HL-60/S4 treated with phorbol 12-myristate 13-acetate at 8.2 ng/mL for 4 days and 3 days (cell line): Measurements from ENCODE around the gene QSOX2.

Experiments
- in situ Hi-C: fragments of 300-500 bp; cut with MboI; formaldehyde crosslinking; loops from 2 replicates; pipeline ENCODE4 v1.15.0; 2022; ENCODE audit warnings: low sequenced_read_pairs

Gene QSOX2

DNA sequence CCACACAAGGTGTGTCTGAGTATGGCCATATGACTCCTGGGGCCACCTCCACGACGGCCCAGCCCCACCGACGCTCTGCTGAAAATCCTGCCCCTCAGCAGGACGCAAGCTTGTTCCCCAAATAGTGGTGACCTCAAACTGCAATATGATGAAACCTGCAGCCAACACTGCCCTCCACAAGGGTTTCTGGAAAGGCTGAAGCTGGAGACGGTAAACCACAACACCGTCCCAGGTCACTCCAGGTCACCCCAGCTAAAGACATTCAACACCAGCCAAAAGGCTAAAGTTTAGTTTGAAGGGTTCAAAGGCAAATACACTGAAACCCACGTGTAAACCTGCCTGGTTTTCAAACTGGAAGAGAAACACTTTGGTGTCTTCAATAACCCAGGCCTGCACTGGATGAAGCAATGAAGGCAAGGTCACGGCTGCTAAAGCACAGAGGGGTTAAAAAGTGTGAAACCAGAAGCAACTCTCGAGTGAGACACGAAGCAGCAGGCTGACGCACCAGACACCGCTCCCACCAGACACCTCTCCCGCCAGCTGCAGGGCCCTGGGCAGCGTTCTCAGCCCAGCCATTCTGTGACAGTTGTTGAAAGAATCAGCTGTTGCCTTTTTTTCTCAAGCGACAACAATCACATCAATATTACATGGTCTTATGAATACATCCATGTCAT lies 38.9 kb downstream of the QSOX2 start:
- in situ Hi-C loops, result no loop called here

GRCh38 chr9:136205707-136205992 lies 40.0 kb downstream of the QSOX2 start:
- in situ Hi-C loops, result no loop called here

DNA sequence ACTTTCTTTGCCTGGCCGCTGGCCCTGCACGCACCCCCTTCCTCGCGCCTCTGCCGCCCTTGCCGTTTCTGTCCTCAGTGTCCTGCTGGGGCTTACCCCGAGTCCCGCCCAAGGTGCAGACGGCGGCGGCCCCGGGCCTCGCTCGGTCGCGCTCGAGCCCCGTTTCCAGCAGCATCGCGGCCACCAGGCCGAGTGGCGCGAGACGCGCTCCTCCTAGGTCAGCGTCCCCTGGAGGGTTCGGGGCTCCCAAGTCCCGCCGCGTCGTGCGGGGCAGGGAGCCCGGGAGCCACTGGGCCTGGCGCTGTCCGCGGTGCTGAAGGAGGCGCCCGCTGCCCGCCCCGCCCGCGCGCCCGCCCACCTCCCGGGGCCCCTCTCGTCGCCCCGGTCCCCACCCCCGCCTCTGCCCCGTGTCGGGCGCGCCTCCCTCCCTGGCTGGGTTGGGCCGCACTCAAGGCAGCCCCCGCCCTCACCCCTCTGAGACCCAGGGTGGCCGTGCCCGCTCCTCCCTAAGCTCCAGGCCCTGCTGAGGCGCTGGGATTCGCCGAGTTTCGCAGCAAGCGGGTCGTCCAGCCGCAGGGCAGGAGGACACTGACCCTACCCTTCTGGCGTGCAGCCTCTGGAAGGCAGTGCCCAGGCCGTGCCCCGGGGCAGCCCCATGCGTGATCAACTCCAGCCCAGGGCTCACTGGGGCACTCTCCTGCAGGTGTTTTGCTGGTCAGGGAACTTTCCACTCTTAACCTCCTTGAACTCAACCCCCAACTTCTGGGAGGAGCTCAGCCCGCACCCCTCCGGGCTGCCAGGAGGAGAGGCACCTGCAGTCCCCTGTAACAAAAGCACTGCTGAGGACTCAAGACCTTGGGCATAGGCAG lies 40.5 kb downstream of the QSOX2 start, which contains the start of gene LHX3:
Gene LHX3 (minus strand): TSS at position 291 of the 869 bp plus-strand sequence. CDS start 116 bp downstream, at position 175.
- in situ Hi-C loops, result no loop called here

GRCh38 chr9:136204145-136204805 lies 41.3 kb downstream of the QSOX2 start:
- in situ Hi-C loops, result no loop called here

GRCh38 chr9:136203408-136204144 lies 42.0 kb downstream of the QSOX2 start:
- in situ Hi-C loops, result no loop called here

GRCh38 chr9:136202454-136203407 lies 42.9 kb downstream of the QSOX2 start:
- in situ Hi-C loops, result no loop called here

- in situ Hi-C loops, result no loop called here
Observed at GRCh38 chr9:136201609-136202453, 43.8 kb downstream of the QSOX2 start.

- in situ Hi-C loops, result no loop called here
Observed at GRCh38 chr9:136201174-136201573, 44.4 kb downstream of the QSOX2 start.

GRCh38 chr9:136200424-136200823 lies 45.2 kb downstream of the QSOX2 start:
- in situ Hi-C loops, result no loop called here

DNA sequence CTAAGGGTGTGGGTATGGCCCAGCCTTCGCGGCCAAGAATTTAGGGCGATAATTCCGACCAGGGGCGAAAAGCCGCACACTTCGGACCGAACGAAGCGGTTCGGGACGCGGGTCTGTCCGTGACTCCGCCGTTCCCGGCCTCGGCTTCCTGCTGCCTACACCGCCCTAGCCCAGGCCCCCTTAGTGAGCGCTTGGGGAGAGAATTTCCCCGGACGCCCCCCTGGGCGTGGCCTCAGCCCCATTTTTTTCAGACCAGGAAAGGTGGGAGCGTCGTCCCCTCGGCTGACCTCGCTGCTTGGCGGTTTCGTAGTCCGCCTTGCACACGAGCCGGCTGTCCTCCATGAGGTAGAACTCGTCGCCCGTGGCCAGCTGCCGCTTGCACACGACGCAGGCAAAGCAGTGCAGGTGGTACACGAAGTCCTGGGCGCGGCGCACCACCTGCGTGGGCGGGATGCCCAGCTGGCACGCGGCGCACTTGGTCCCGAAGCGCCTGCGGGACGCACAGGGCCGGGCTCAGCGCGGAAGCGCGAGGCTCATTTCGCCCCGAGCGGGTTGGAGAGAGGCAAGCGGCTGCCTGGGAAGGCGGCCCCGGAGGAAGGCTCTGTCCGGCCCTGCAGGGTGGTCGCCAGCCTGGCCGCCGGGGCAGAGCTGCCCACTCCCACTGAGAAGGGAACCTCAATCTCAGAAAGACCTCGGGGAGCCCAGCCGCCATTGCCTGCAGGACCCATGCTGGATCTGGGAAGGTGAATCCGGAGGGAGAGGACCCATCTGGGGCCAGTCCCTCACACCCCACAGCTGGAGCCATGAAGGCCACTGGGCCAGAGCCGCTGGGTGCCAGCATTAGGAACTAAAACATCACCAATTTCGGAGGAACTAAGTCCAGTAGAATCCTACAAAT lies 46.0 kb downstream of the QSOX2 start:
- in situ Hi-C loops, result no loop called here

DNA sequence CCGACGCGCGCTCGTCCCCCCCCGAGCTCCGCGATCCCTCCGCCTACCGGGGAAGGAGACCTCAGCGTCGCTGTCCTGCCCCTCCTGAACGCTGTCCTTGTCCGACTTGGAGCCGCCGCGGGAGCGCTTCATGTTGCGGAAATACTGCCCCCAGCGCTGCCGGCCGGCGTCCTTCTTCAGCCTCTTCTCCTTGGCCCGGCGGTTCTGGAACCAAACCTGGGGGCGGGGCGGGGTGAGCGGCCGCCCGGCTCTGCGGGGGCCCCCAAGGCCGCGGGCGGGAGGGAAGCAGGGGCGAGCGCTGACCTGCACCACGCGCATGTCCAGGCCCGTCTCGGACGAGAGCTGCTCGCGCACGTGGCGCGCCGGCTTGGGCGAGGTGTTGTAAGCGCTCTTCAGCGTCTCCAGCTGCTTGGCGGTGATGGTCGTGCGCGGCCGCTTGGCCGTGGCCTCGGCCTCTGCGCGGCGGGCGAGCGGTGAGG lies 47.0 kb downstream of the QSOX2 start:
- in situ Hi-C loops, result no loop called here

DNA sequence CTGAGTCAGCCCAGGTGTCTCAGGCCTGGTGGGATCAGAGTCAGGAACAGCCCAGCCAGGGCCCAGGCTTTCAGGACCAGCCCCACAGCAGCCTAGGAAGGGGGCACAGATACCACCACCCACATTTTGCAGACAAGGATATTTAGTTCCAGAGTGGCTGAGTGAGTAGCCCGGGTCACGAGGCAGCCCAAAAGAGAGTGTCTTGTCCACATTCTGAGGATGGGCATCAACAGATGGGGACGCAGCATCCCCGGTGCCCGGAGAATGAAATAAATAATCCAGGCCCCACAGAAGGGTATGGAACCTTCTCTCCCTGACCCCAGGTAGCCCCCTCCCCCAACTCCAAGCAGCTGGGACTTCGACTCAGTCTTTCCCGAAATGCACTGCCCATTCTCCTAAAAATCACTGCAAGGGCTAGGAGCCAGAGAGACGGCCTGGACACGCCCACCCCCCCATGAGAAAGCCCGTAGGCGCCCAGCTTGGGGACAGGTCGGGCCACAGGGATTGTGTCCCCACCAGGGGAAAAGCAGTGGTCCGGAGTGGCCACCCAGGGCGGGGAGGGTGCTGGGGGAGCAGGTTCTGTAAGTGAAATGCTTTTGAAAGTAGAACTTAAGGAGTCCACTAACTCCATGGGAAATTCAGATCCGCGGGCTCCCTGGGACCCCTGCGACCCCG lies 47.5 kb downstream of the QSOX2 start:
- in situ Hi-C loops, result no loop called here

DNA sequence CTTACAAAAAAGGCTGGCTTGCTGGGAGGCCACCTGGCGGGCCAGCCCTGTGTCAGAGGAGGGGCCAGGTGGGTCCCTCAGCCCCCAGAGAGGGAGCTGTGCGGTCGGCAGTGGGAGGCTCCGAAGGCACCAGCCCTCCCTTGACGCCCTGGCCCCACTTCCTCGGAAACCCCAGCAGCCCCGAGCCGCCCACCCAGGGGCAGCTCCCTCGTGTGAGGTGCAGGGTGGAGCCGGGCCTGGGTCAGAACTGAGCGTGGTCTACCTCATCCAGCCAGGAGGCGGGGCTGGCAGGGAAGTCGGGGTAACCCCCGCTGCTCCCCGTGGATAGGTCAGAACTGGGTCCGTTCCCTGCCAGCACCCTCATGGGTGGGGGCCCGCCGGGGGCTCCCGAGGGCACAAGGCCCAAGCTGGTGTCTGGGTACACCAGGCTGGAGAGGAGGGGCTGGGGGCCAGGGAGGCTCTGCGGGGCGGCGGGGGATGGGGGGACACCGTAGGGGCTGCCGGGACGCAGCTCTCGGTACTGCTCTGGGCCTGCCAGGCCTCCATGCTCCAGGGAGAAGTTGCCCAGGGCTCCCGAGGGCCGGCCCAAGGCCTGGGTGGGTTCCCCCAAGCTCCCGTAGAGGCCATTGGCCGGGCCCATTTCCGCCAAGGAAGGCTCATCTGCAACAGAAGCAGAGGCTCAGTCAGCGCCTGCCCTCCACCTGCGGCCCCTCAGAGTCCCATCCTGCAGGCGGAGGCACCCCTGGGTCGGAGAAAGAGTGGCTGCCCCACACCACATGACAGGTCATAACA lies 48.3 kb downstream of the QSOX2 start:
- in situ Hi-C loops, result no loop called here

GRCh38 chr9:136196404-136197083 lies 49.1 kb downstream of the QSOX2 start:
- in situ Hi-C loops, result no loop called here

- in situ Hi-C loops, result no loop called here
Observed at GRCh38 chr9:136194540-136194939, 51.1 kb downstream of the QSOX2 start.

DNA sequence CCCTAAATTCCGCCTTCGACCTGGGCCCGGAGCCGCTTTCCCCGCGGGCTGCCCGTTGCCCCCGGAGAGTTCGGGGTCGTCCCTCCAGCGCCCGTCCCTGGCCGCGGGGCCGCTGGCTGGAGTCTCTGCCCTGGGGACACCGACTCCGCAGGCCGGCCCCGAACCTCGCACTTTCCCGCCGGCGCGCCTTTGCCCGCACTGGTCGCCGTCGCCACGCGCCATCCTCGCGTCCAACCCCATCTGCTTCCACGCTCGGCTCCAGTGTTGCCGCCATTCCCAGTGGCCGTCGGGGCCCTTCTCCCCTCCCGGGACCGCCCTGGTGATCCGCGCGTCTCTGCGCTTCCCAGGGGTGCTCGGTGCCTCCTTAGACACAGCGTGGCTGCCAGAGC lies 51.7 kb downstream of the QSOX2 start:
- in situ Hi-C loops, result no loop called here
